HepG2 (cell line): ENCODE measurements around the gene GADD45B. TPM values are rescaled to one million over a fixed set of nuclear protein-coding genes. Genes with fewer than 3 reads are reported as not detected.

Experiments used
- ATAC-seq: fragments of 200-7000 bp; cut with Tn5 transposase; 3 replicates; pipeline ENCODE4 v1.9.1; 2020; ENCODE audit warnings: mild to moderate bottlenecking, moderate library complexity
- BruUV-seq: library from RNA; stranded (reverse); fragments of 400-500 nt; replicated peaks from 2 replicates; lab custom pipeline; 2021; lab: Mats Ljungman, UMichigan
- CTCF ChIA-PET: fragments of 300-600 bp; formaldehyde crosslinking; extraction: SDS; loops from one replicate; lab custom pipeline; 2021; ENCODE audit warnings: low total read pairs, inconsistent platforms, low intra/inter-chr PET ratio; lab: Yijun Ruan, JAX
- POLR2A ChIA-PET: fragments of 350-600 bp; sonication (Branson Sonifier 250); formaldehyde crosslinking; loops from one replicate; lab custom pipeline; 2020; ENCODE audit warnings: antibody characterized with exemption, inconsistent platforms; lab: Yijun Ruan, JAX
- DNase-seq: peaks from one replicate; pipeline ENCODE4 v3.0.0-alpha.2; 2015; ENCODE audit warnings: low spot score
- FAIRE-seq: peaks from 3 replicates; lab custom pipeline; 2011; peaks lifted over from hg19 to GRCh38; lab: Jason Lieb, UNC
- H2AFZ ChIP-seq: one replicate; pipeline ENCODE4 v1.6.1; 2011; ENCODE audit warnings: low read length, inconsistent platforms
- H3K27ac ChIP-seq: fragments of 300-600 bp; 3 replicates; pipeline ENCODE4 v1.8.0; 2011; ENCODE audit warnings: mixed run types, mild to moderate bottlenecking, mixed read lengths, low read length, inconsistent platforms; ENCODE audit not compliant: insufficient read depth; ENCODE audit errors: extremely low read length
- H3K27me3 ChIP-seq, 2 experiments: fragments of 200-600 bp in 1 of 2; 2 replicates in 1 of 2; 3 replicates in 1 of 2; pipeline versions ENCODE4 v1.6.0 to v1.8.0; 2011; ENCODE audit warnings: low read length in 2 of 2, mild to moderate bottlenecking in 2 of 2, moderate library complexity in 2 of 2, inconsistent platforms in 1 of 2; ENCODE audit not compliant: insufficient read depth in 2 of 2, control insufficient read depth in 1 of 2
- H3K36me3 ChIP-seq, 2 experiments: fragments of 200-600 bp in 1 of 2; replicated peaks in 1 of 2; 2 replicates in 1 of 2; 3 replicates in 1 of 2; pipeline versions ENCODE4 v1.5.1 to v1.8.0; 2011; ENCODE audit warnings: low read length in 2 of 2, inconsistent platforms in 1 of 2; ENCODE audit not compliant: insufficient read depth in 2 of 2, control insufficient read depth in 1 of 2
- H3K4me1 ChIP-seq: 2 replicates; pipeline ENCODE4 v1.5.1; 2012; ENCODE audit warnings: low read length, inconsistent platforms; ENCODE audit not compliant: insufficient read depth
- H3K4me2 ChIP-seq: 2 replicates; pipeline ENCODE4 v1.6.0; 2011; ENCODE audit warnings: low read depth, low read length, inconsistent platforms
- H3K4me3 ChIP-seq, 3 experiments: fragments of 200-600 bp in 1 of 3; sonication (generic), shearing (Covaris generic) in 1 of 3; replicated peaks in 1 of 3; 2 replicates each; pipeline ENCODE4 v1.5.1; 2011 to 2016; ENCODE audit warnings: low read length in 3 of 3, inconsistent platforms in 2 of 3, low read depth in 2 of 3, mild to moderate bottlenecking in 2 of 3, control low read depth in 1 of 3, mixed read lengths in 1 of 3; ENCODE audit not compliant: insufficient read depth in 1 of 3
- H3K79me2 ChIP-seq: one replicate; pipeline ENCODE4 v1.6.1; 2011; ENCODE audit warnings: low read length, inconsistent platforms; ENCODE audit not compliant: insufficient read depth
- H3K9ac ChIP-seq: 2 replicates; pipeline ENCODE4 v1.6.0; 2011; ENCODE audit warnings: mild to moderate bottlenecking, low read depth, low read length, inconsistent platforms; ENCODE audit not compliant: insufficient read depth
- H3K9me3 ChIP-seq: 2 replicates; pipeline ENCODE4 v1.5.1; 2012; ENCODE audit warnings: mild to moderate bottlenecking, low read length
- H4K20me1 ChIP-seq: 2 replicates; pipeline ENCODE4 v1.6.0; 2011; ENCODE audit warnings: inconsistent platforms, mild to moderate bottlenecking, low read length, moderate library complexity; ENCODE audit not compliant: insufficient read depth
- AKAP8 ChIP-seq: sonication (generic); formaldehyde crosslinking; IDR thresholded peaks from 2 replicates; pipeline ENCODE4 v1.5.1; 2020; ENCODE audit warnings: mild to moderate bottlenecking, missing genetic modification reagents
- CBX1 ChIP-seq: IDR thresholded peaks from one replicate; pipeline ENCODE4 v1.6.1; 2016; ENCODE audit warnings: antibody characterized with exemption, low read depth
- ZNF121 ChIP-seq: sonication (generic); formaldehyde crosslinking; IDR thresholded peaks from 2 replicates; pipeline ENCODE4 v1.5.0; 2020; ENCODE audit warnings: mild to moderate bottlenecking, missing genetic modification reagents
- WGBS: methylation state at CpG from one replicate; pipeline ENCODE4 v1.1.6; 2017; ENCODE audit warnings: low lambda C conversion rate; 5-methylcytosine and 5-hydroxymethylcytosine counted together
- in situ Hi-C: cut with HindIII; loops from 2 replicates; pipeline ENCODE4 v1.10.0; 2017; ENCODE audit warnings: low pct_unique_long_range_greater_than_20kb; ENCODE audit not compliant: extremely low pct_ligation_motif_present
- intact Hi-C: fragments of 100-400 bp; cut with micrococcal nuclease; formaldehyde crosslinking; loops from one replicate; pipeline ENCODE4 v1.10.0; 2022; ENCODE audit not compliant: unreplicated experiment
- polyA plus RNA-seq, 8 experiments: library from polyadenylated mRNA; depleted of rRNA in 3 of 8; stranded (reverse) in 7 of 8; unstranded in 1 of 8; fragments of >200 nt; fragmentation: Illumina TruSeq in 4 of 8; extraction: Trizol in 4 of 8; gene quantifications; 2 replicates each; pipeline versions ENCODE4 v1.2.1 to v1.2.3, GENCODE V29; 2011 to 2016; ENCODE audit warnings: low read depth in 4 of 8, missing spikeins in 1 of 8, mixed read lengths in 1 of 8; ENCODE audit not compliant: insufficient read depth in 1 of 8
- total RNA-seq, 5 experiments: library from RNA; depleted of rRNA; stranded (reverse); fragments of >200 nt; fragmentation: Illumina TruSeq; extraction: Trizol; gene quantifications; 2 replicates each; pipeline ENCODE4 v1.2.3, GENCODE V29; 2016; ENCODE audit warnings: low read depth in 1 of 5
- TF ChIP-seq, protein P1 (sequence below): sonication (generic); formaldehyde crosslinking; IDR thresholded peaks from 2 replicates; pipeline ENCODE4 v1.4.0; 2020; ENCODE audit warnings: missing genetic modification reagents
- TF ChIP-seq, protein P2 (sequence below): sonication (generic); formaldehyde crosslinking; IDR thresholded peaks from 2 replicates; pipeline ENCODE4 v1.9.0; 2022; ENCODE audit warnings: low read depth, missing genetic modification reagents

Gene GADD45B
- total and polyA plus RNA-seq, 2 of the 13 experiments (the other 11 are each of a cell fraction or from before 2014, with no cell fraction given) = 4.6 to 34.1 TPM

DNA sequence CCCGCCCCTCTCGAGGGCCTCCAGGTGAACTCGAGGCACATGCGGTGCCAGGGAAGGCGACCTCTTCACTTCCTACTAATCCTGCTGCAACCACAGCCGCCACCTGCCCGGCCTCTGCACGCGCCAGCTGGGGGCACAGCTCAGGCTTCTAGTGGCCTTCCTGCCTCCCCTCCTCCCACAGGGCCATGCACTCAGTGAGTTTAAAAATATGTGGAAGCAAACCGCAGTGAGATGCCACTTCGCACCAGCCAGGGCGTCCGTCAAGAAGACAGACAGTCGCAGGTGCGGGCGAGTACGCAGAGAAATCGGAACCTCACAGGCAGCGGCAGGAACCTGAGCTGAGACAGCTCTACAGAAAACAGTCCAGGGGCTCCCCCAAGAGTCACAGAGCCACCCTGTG, 29.5 kb upstream of the GADD45B start:
- BruUV-seq = no TSS peak
- WGBS = 98% methylated on average over 19 of the region's 19 CpGs
- ATAC-seq (no peak), DNase-seq (no peak), FAIRE-seq (no peak)
- no peak overlapping the region for H3K9ac ChIP-seq
- H3K27ac ChIP-seq = no peak overlapping the region
- H3K36me3 ChIP-seq = peaks cover 18 to 47% of the 10 kb centered on the region in 2 experiments; a peak in 4 of 5 replicates
- no peak overlapping the region for H3K4me3 ChIP-seq
- no peak overlapping the region for H2AFZ ChIP-seq
- CTCF ChIA-PET = no interaction called here
- no peaks in the 10 kb centered on the region for H3K4me1 ChIP-seq
- H3K9me3 ChIP-seq = no peaks in the 10 kb centered on the region
- peaks cover 41% of the 10 kb centered on the region for H3K79me2 ChIP-seq
- in situ Hi-C loops = no loop called here
- intact Hi-C loops = no loop called here
- TF ChIP-seq, protein P1, sequence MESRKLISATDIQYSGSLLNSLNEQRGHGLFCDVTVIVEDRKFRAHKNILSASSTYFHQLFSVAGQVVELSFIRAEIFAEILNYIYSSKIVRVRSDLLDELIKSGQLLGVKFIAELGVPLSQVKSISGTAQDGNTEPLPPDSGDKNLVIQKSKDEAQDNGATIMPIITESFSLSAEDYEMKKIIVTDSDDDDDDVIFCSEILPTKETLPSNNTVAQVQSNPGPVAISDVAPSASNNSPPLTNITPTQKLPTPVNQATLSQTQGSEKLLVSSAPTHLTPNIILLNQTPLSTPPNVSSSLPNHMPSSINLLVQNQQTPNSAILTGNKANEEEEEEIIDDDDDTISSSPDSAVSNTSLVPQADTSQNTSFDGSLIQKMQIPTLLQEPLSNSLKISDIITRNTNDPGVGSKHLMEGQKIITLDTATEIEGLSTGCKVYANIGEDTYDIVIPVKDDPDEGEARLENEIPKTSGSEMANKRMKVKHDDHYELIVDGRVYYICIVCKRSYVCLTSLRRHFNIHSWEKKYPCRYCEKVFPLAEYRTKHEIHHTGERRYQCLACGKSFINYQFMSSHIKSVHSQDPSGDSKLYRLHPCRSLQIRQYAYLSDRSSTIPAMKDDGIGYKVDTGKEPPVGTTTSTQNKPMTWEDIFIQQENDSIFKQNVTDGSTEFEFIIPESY (CRISPR knock-in tag) = 0 out of 2 replicates have a peak, but pooled peaks have one; percentile 25
- no peak for TF ChIP-seq CBX1
- POLR2A ChIA-PET = interaction anchor here (2.0 kb wide), 1 partner anchor 19 kb away, joined by 4 read pairs; the partner anchor contains the start of gene TIMM13
- H4K20me1 ChIP-seq = 0 out of 2 replicates have a peak, but pooled peaks cover 3% of the 10 kb centered on the region
- H3K27me3 ChIP-seq = no peaks in the 10 kb centered on the region
- H3K4me2 ChIP-seq = no peak overlapping the region

DNA sequence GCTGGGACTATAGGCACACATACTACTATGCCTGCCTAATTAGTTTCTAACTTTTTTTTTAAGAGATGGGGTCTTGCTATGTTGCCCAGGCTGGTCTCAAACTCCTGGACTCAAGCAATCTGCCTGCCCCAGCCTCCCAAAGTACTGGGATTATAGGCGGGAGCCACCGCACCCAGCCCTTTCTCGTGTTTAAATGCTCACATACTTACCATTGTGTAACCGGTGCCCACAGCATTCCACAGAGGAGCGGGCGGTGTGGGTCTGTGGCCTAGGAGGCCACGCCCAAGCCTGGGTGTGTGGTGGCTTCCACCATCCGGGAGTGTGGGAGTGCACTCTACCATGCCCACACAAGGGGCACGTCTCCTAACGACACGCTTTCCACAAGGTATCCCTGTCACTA, 26.9 kb upstream of the GADD45B start:
- in situ Hi-C loops = no loop called here
- Histone ChIP-seq H3K79me2 (peaks cover 55% of the 10 kb centered on the region), H2AFZ (no peak overlapping the region), H3K36me3 (peaks cover 6 to 36% of the 10 kb centered on the region in 2 experiments; a peak in 3 of 5 replicates), H3K4me1 (no peaks in the 10 kb centered on the region), H4K20me1 (0 out of 2 replicates have a peak, but pooled peaks cover 8% of the 10 kb centered on the region), H3K27me3 (no peaks in the 10 kb centered on the region), H3K9ac (no peak overlapping the region), H3K4me3 (no peak overlapping the region)
- BruUV-seq = no TSS peak
- ATAC-seq (no peak), FAIRE-seq (no peak), DNase-seq (no peak)
- intact Hi-C loops = no loop called here
- ChIA-PET CTCF (no interaction called here), POLR2A (no interaction called here)
- TF ChIP-seq AKAP8 (CRISPR knock-in tag) = no peak
- TF ChIP-seq, protein P2, sequence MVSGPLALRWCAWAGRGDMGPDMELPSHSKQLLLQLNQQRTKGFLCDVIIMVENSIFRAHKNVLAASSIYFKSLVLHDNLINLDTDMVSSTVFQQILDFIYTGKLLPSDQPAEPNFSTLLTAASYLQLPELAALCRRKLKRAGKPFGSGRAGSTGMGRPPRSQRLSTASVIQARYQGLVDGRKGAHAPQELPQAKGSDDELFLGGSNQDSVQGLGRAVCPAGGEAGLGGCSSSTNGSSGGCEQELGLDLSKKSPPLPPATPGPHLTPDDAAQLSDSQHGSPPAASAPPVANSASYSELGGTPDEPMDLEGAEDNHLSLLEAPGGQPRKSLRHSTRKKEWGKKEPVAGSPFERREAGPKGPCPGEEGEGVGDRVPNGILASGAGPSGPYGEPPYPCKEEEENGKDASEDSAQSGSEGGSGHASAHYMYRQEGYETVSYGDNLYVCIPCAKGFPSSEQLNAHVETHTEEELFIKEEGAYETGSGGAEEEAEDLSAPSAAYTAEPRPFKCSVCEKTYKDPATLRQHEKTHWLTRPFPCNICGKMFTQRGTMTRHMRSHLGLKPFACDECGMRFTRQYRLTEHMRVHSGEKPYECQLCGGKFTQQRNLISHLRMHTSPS (CRISPR knock-in tag) = no peak
- TF ChIP-seq ZNF121 (CRISPR knock-in tag) = peak; percentile 78
- TF ChIP-seq, all 625 proteins: peak for 1
- 96% methylated on average over 11 of the region's 11 CpGs for WGBS
- Histone ChIP-seq H3K27ac (no peak overlapping the region), H3K9me3 (no peaks in the 10 kb centered on the region), H3K4me2 (no peak overlapping the region)
